HL-60 (cell line): ENCODE data around the gene IGSF8.

Experiments
- DNase-seq, 2 experiments: peaks; one replicate each; pipeline ENCODE4 v3.0.0-alpha.2; 2010 to 2020; ENCODE audit warnings: low read depth in 1 of 2, low spot score in 1 of 2
- H3K27ac ChIP-seq: fragments of 250-450 bp; sonication (Bioruptor Pico); replicated peaks from 2 replicates; pipeline ENCODE4 v1.5.1; 2020; ENCODE audit warnings: mild to moderate bottlenecking, moderate library complexity
- H3K27me3 ChIP-seq: fragments of 250-450 bp; sonication (Bioruptor Pico); 2 replicates; pipeline ENCODE4 v1.5.1; 2021; ENCODE audit warnings: mild to moderate bottlenecking, moderate library complexity; ENCODE audit not compliant: insufficient read depth, poor library complexity, severe bottlenecking
- H3K4me3 ChIP-seq: replicated peaks from 2 replicates; pipeline ENCODE4 v1.5.1; 2011; ENCODE audit warnings: mild to moderate bottlenecking, control low read depth, low read length; ENCODE audit not compliant: insufficient read depth
- CTCF ChIP-seq: IDR thresholded peaks from one replicate; pipeline ENCODE4 v1.5.1; 2011; ENCODE audit warnings: low read length, control low read depth, inconsistent platforms; ENCODE audit not compliant: insufficient read depth
- GABPA ChIP-seq: IDR thresholded peaks from 2 replicates; pipeline ENCODE4 v1.6.1; 2012; ENCODE audit warnings: low read depth
- POLR2AphosphoS5 ChIP-seq: IDR thresholded peaks from 2 replicates; pipeline ENCODE4 v1.6.1; 2012; ENCODE audit warnings: low read depth
- REST ChIP-seq: IDR thresholded peaks from 2 replicates; pipeline ENCODE4 v1.6.1; 2012; ENCODE audit warnings: low read depth; ENCODE audit not compliant: insufficient replicate concordance
- SPI1 ChIP-seq: IDR thresholded peaks from 2 replicates; pipeline ENCODE4 v1.6.1; 2012; ENCODE audit warnings: low read depth, mild to moderate bottlenecking, borderline replicate concordance

Gene IGSF8

GRCh38 chr1:160048335-160048734 lies 50.1 kb downstream of the IGSF8 start:
- Histone ChIP-seq H3K27me3 (peaks cover 16% of the 10 kb centered on the region), H3K4me3 (no peak overlapping the region), H3K27ac (no peak overlapping the region)
- no peak for DNase-seq
- TF ChIP-seq SPI1, result no peak
- TF ChIP-seq CTCF, result no peak
- TF ChIP-seq GABPA, result no peak
- TF ChIP-seq REST, result no peak
- TF ChIP-seq POLR2AphosphoS5, result no peak

GRCh38 chr1:160047111-160047991 lies 51.1 kb downstream of the IGSF8 start:
- no peak for DNase-seq
- no peak overlapping the region for H3K27ac ChIP-seq
- TF ChIP-seq GABPA (no peak), REST (no peak), CTCF (no peak), SPI1 (no peak), POLR2AphosphoS5 (no peak)
- H3K4me3 ChIP-seq, result peak overlapping the region; percentile 26
- peaks cover 12% of the 10 kb centered on the region for H3K27me3 ChIP-seq

- H3K27ac ChIP-seq, result no peak overlapping the region
- peaks cover 5% of the 10 kb centered on the region for H3K27me3 ChIP-seq
- peak overlapping the region; percentile 26 for H3K4me3 ChIP-seq
- peak in 1 of 2 experiments; percentile 39 for DNase-seq
- no peak for TF ChIP-seq REST
- no peak for TF ChIP-seq SPI1
- no peak for TF ChIP-seq GABPA
- TF ChIP-seq POLR2AphosphoS5, result peak; percentile 41; the same call in 1 of the 2 replicates
- peak; percentile 16 for TF ChIP-seq CTCF
Observed at GRCh38 chr1:160046494-160047110, 51.8 kb downstream of the IGSF8 start.
